Stimulated activated naive CD8-positive, alpha-beta T cell treated with anti-CD3 and anti-CD28 coated beads, Interleukin-15, Interleukin-2, amounts not matched to agents 100 U/mL and 50 U/mL, for 24 hours (primary cell): ENCODE results near the gene ZC3H13.
"Not testable (repeated sequence)": the region's sequence is repeated elsewhere in the genome, so short reads cannot be mapped to it uniquely, and the experiment has no call there.

Experiments
- ATAC-seq: fragments of 150-1000 bp; cut with Tn5 transposase; one replicate; pipeline ENCODE4 v1.10.0; 2021
- DNase-seq: peaks from one replicate; pipeline ENCODE4 v3.0.0; 2021

ZC3H13 gene

DNA sequence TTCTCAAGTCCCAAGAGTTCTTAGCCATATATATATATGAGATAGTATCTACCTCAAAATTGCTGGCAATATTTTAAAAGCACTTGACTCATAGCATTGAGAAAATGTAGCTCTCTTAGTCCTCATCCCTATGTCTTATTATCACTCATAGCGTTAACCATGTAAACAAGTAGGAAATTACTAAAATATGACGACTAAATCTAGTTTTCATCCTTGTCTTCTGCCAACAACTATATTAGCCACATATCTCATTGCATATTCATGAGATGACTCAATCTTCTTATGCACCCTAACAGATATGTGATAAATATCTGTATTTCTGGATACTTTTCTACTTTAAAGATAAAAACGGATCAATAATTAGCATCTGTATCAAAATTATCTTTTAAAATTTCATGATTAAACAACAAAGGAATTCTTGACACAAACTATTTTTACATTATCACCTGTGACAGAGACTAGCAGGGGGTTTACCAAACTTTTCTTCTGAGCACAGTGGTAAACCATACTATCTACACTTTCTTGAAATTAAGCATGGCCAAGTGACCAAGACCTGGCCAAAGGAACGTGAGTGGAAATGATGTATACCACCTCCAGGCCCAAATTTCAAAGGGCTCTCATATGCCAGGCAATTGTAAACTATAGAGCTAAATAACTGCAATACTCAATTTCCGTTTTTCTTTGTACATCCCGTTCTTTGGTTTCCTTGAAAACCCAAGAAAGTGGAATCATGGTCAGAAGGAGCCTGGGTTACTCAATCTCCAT lies 45.7 kb downstream of the ZC3H13 start:
- ATAC-seq (no peak), DNase-seq (no peak)

DNA sequence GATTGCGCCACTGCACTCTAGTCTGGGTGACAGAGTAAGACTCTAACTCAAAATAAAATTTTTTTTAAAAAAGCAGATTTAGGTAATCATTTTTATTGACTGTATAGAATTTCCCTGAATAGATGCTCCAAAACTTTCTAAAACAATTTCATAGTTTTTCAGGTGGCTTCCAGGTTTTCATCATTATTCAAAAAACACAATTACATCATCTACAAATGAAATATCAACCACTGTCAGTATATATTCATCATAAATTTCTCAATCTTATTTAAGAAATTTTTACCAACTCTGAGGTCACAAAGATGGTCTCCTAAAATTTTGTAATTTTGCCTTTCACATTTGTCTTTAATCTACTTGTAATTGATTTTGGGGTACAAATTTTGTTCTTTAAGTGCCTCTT lies 48.1 kb downstream of the ZC3H13 start:
- DNase-seq (no peak), ATAC-seq (no peak)

DNA sequence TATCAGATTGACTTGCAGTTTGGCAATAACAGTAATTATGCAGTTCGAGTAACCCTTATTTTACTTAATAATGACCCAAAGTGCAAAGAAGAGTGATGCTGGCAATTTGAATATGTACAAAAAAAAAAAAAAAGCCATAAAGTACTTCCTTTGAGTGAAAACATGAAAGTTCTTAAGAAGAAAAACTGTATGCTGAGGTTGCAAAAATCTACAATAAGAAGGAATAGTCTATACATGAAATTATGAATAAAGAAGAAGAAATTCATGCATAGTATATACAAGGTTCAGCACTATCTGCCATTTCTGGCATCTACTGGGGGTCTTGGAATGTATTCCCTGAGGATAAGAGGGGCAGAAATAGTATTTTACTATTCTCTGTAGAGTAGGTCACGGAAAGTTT lies 55.9 kb downstream of the ZC3H13 start:
- ATAC-seq (no peak), DNase-seq (no peak)

DNA sequence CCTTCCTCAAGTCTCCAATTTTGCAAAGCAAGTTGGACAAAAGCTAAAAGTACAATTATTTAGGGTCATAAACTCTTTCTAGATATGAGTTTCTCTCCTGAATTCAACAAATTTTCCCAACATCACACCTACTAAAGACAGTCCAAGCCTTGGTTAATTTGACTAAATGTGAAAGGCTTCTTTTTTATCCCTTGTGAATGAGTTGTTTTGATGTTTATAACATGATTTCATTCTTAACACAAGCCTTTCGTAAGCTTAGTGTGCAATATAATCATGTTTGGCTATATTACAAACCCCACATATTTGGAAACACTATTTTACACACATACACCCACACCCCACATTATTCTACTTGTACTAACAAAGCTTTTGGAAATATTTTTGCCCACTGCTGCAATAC lies 57.3 kb downstream of the ZC3H13 start:
- no peak for ATAC-seq
- no peak for DNase-seq

DNA sequence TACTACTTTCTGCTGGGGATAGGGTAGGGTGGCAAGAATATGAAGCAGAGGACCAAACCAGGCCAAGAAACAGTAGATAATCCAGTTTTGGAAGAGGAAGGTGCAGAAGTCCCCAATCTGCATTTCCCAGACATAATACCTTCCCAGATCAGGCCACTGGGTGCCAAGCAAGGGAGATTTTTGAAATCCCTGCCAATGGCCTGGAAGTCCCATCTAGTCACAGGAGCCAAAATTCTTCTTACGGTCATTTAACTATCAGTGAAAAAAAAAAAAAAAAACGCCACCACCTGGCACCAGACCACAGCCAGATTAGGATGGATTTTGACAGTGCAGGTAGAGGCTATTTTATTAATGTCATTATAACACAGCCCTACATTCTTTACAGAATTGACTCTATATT lies 57.8 kb downstream of the ZC3H13 start:
- no peak for DNase-seq
- no peak for ATAC-seq

DNA sequence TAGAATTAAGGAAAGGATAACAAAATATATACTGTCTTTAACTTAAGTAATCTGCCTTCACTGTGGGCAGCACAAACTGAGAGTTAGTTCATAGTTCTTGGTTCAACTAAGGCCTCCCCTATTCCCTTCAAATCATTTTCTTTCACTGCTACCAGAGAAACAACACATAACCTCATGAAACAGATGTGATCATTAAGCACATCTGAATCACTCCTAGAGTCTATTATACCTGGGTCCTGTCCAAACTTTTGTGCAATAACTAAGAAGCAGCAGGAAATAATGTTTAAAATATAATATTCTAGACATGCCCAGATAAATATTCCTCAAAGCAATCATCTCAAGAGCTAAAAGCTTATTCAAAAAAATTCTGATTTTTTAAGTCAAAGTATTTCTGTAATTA lies 62.9 kb downstream of the ZC3H13 start:
- no peak for DNase-seq

DNA sequence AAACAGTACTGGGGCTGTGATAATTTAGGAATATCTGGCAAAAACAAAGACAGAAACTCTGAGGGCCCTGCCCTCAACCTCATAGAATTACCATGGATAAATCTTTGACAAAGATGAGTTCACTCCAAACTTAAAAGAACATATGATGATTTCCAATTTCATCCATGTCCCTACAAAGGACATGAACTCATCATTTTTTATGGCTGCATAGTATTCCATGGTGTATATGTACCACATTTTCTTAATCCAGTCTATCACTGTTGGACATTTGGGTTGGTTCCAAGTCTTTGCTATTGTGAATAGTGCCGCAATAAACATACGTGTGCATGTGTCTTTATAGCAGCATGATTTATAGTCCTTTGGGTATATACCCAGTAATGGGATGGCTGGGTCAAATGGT lies 71.4 kb downstream of the ZC3H13 start:
- not testable (repeated sequence) for DNase-seq, ATAC-seq

More for the DNA sequence above, 62.9 kb downstream of the ZC3H13 start:
- no peak for ATAC-seq

DNA sequence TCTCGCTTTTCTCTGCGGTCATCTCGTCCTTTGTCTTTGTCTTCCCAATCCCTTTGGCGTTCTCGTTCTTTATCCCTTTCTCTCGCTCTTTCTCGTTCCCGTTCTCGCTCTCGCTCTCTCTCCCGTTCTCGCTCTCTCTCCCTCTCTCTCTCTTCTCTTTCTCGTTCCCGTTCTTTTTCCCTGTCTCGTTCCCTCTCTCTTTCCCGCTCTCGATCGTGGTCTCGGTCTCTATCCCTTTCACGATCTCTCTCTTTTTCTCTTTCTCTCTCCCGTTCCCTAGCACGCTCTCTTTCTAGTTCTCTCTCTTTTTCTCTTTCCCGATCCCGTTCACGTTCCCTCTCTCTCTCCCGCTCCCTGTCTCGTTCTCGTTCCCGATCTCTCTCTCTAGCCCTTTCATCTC lies 77.2 kb downstream of the ZC3H13 start:
- no peak for DNase-seq

DNA sequence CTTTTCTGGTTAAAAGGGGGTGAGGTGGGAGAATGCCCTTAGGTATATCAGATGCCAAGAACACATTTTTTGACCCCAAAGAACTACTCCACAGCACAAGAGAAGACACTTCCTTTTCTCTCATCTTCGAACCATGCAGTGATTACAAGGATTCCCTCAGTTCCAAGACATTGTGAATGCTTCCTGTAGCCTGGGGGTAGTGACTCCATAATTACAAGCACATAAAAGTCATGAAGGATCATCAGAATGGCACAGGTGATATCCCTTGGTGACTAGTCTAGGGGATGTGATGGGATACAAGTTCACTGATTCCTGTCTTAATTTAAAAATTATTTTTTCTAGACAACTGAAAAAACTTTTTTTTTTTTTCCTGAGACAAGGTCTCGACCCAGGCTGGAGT lies 78.0 kb downstream of the ZC3H13 start:
- no peak for ATAC-seq
- DNase-seq: no peak

More for the DNA sequence above, 77.2 kb downstream of the ZC3H13 start:
- no peak for ATAC-seq

DNA sequence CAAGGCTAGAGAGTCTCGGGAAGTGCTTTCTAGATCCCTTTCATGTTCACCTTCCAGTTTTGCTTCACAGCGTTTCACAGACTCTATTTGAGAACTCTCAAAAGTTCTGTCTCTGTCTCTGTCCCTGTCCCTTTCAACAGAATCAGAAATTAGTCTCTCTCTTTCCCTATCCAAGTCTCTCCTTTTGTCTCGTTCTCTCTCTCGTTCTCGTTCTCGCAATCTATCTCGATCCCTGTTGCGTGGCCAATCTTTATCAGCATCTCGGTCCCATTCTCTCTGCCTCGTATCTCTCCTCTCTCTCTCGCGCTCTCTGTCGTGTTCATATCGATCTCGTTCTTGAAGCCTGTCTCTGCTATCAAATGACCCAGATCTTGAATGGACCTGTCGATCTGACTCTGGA lies 85.0 kb downstream of the ZC3H13 start:
- no peak for ATAC-seq
- DNase-seq: no peak

DNA sequence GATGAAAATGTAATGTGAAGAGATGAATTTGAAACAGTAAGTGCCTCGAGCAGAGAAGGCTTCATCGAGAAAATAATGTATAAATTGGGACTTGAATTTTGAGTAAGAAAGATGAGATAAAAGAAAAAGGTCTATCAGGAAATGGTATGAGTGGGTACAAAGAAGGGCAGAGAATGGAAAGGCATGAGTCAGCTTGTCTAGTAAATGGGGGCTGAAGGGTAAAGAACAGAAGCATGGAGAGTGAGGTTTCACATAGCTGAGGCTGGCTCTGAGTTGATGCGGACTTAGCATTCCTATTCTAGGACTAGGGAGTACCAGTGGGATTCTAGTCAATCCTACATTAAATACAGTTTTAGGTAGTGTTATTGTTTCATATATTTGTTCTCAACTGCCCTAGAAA lies 85.8 kb downstream of the ZC3H13 start:
- DNase-seq (no peak), ATAC-seq (peak; percentile 95)

DNA sequence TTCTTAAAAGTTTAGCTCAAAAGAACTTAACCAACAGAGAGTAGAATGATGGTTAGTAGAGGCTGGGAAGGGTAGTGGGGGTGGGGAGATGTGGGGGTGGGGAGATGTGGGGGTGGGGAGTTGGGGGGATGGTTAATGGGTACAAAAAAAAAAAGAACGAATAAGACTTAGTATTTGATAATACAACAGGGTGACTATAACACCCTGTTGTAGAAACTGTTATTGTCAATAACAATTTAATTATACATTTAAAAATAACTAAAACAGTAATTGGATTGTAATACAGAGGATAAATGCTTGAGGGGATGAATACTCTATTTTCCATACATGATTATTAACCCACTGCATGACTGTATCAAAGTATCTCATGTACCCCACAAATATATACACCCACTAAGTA lies 91.1 kb downstream of the ZC3H13 start:
- ATAC-seq (no peak), DNase-seq (no peak)

DNA sequence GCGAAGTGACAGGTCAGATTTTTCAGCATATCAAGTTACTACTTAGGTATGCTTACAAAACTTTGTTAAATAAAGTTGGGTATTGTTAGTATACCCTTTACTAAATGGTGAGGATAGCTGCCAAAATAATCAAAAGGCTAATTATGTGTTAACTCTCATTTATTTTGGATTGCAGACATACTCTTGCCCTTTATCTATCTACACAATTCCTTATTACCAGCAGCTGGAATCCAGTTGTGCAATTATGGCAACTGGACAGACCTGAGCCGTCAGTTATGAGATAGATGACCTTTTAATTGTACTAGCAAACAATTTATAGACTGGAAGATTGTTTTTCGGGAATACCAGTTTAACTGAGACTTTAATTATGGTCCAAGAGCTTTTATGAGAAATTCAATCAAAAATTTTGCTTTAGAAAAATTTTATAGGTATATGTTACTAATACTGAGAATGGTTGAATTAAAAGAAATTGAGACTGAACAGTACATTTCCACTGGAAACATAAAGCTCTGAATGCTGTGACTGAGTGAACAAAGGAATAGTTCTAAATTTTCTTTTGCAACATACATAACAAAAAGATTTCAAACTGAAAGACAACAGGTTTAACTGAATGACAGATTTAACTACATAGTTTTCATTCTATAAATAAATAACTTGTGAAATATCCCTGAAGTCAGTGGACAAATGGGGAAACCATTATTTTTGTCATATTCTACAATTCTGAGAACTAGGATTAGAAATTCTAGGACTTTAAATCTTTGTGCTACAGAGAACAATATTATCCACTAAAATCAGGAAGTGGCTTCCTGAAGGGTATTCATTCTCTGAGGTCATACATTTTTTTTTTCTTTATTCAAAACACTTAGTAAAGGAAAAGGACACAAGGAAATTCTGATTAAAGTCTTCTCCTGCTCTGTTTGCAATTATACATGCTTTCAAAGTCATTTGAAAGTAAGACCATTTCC lies 97.4 kb downstream of the ZC3H13 start:
- ATAC-seq: no peak
- no peak for DNase-seq

DNA sequence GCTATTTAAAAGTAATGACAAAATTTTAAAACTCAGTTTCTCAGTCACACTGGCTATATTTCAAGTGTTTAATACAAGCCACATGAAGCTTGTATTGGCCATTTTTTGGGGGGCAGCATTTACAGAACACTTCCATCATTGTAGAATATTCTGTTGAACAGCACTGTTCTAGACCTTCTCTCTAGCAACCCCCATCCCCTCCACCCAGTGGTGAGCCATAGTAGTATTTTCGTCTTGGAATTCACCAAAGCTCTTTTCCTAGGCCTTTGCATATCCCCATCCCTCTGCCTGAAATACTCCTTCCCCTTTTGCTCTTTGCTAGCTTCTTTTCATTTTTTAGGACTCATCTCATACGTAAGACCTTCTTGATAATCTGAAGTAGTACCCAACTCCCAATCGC lies 99.5 kb downstream of the ZC3H13 start:
- DNase-seq: no peak
- ATAC-seq: no peak

DNA sequence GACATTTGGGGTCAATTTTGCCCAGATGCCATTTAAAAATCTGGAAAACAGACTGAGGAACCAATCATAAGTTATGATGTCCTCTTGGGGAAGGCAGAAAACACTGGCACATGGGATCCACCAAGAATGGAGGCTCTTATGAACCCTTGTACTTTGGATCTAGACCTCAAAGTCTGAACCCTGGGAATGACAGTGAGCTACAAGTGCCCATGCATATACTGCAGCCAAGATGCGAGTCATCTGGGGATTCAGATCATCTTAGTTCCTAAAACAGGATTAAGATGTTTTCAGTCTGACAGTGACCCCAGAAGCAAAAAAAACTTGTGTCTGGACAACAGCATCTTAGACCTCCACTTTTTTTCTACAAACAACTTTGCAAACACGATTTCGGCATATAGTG lies 100.8 kb downstream of the ZC3H13 start:
- DNase-seq: no peak
- no peak for ATAC-seq

DNA sequence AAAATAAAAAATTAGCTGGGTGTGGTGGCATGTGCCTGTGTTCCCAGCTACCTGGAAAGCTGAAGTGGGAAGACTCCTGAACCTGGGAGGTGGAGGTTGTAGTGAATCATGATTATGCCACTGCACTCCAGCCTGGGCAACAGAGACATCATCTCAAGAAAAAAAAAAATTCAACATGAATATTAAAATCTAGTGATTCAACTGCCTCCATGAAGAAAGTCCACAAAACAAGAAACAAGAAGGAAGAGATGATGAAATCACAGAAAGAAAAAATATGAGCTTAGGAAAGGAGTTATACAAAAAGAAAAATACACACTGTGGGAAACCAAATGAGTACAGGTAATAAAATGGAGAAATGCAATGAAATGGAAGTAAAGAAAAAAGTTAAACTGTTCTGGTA lies 101.4 kb downstream of the ZC3H13 start:
- ATAC-seq (no peak), DNase-seq (no peak)

DNA sequence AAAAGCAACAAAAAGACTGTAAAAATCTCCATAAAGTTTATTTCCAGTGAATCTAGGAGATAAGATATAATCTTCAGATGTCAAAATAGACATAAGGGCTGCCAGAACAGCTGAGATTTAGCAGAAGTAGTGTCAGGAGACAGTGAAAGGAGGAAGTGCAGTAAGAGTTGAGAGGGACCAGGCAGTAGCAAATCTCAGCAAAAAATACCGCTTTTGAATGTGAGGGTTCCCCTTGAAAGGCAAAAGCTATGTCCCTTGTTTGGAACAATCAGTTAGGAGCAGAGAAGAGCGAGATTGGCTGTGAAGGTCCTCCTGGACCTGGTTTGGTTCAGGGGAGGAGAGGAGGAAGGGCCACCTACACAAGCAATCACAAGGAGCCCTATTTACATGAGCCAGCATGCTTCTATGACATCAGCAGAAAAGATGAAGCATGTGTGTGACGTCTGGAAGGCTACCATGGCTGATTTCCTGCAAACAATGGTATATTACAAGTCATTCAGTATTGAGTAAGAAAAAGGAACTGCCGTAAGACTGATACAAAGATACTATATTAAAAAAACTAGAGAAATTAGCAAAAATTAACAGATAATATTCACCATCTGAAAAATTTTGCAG lies 102.1 kb downstream of the ZC3H13 start:
- no peak for ATAC-seq

DNA sequence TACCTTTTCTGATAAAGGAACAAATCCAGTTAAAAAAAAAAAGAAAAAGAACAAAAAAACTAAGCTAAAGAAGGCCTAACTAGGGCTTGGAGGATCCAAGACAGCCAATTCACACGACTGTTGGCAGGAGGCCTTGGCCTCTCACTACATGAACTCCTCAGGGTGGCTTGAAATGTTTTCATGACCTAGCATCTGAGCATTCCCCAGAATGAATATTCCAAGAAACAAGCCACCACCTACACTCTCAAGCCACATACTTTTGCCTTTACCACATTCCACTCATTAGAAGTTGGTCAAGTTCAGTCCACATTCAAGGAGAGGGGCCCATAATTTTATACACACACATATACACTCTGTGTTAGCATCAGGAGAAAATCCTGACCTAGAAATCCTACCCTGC lies 103.4 kb downstream of the ZC3H13 start:
- no peak for DNase-seq
- ATAC-seq: no peak

More for the DNA sequence above, 102.1 kb downstream of the ZC3H13 start:
- no peak for DNase-seq

DNA sequence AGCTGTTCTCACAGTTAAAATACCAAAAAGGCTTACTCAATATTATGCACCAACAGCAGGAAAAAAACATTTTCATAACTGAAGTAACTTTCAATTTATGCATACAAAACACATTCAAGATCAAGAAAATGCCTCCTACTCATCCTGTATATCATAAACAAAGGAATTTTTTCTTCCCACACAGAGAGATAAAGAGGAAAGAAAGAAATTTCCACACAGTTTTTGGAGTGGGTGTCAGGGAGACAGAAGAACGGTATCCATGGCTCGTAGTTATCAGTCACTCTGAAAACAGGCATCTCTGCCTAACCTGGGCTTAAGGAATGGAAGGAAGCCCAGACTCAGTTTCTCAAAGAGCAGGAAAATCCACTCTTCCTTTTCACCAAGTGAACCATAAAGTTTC lies 108.6 kb downstream of the ZC3H13 start:
- no peak for DNase-seq
- no peak for ATAC-seq

DNA sequence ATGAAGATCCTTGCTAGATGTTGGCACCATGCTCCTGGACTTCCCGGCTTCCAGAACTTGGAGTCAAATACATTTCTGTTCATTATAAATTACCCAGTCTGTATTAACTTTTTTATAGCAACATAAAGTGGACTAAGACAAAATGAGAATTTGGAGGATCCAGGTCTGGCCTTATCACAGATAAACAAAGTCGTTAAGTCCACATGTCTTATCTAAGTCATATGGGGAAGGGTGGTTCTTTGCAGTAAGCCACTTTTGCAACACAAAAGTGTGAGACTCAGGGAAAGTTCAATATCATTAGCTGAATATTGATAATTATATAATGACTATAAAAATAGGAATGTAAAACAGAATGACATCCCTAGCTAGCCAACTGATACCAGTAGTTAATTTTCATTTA lies 109.4 kb downstream of the ZC3H13 start:
- ATAC-seq (no peak), DNase-seq (no peak)

DNA sequence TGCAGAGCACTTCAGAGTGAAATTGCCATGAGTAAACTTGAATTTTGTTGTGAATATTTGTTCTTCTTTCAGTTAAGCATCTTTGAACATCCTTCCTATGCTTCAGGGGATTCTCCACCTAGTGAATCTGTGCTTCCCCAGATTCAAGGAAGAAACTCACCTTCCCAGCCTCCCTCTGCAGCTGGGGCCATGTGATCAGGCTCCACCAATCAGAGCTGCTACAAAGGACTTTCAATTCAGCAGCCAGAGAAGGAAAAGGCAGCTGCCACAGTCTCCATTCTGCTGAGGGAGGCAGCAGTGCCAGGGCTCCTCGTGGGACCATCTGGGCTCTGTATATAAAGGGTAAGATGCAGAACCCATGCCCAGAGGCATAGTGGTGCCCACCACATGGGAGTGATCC lies 111.3 kb downstream of the ZC3H13 start:
- no peak for ATAC-seq
- no peak for DNase-seq

DNA sequence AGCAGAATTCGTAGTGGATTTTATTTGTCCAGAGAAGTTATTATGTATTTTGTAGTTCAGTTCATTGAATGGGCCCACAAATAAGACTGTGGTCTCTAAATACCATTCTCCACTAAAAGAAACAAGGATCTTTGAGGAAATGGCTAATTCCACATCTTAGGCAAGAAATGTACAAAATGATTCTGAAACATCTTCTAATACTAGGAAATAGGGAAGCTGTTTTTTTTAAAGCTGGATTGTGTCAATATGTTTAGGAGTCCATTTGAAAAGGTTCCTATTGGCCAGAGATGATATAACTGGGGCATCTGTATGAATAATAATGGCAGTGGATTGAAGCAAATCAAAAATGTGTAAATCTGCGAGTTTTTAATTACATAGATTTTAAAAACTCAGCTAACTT lies 112.5 kb downstream of the ZC3H13 start:
- ATAC-seq (no peak), DNase-seq (no peak)

DNA sequence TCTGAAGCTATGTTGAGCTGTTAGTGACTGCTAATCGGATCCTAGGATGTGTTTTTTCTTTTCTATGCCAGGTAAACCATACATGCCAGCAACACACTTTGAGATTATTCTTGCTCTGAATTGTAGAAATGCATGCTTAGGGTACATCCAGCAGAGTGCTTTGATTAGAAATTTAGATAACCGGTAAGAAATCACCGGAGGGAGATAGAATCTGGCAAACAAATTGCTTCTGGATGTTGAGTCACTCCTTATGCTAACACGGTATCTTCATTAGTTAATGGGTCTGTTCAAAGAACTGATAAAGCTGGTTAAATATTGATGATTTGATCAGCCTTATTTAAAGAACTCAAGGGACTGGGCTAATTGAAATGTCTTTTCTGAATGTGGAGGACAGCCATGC lies 115.9 kb downstream of the ZC3H13 start:
- DNase-seq (no peak), ATAC-seq (no peak)
